HCT116 (cell line): ENCODE measurements around the gene RTN1.

Experiments
- ATF3 ChIP-seq: IDR thresholded peaks from 2 replicates; pipeline ENCODE4 v1.6.1; 2012
- CEBPB ChIP-seq: IDR thresholded peaks from 2 replicates; pipeline ENCODE4 v1.6.1; 2012; ENCODE audit warnings: low read depth
- CTCF ChIP-seq, 3 experiments: fragments of 200-600 bp in 1 of 3; sonication (generic) in 1 of 3; IDR thresholded peaks in 2 of 3; conservative IDR thresholded peaks in 1 of 3; 2 replicates each; pipeline ENCODE4 v1.5.1; 2012 to 2017; ENCODE audit warnings: low read depth in 2 of 3, low read length in 2 of 3, antibody characterized with exemption in 1 of 3, borderline replicate concordance in 1 of 3, control low read depth in 1 of 3, mild to moderate bottlenecking in 1 of 3, mixed read lengths in 1 of 3, mixed run types in 1 of 3, moderate library complexity in 1 of 3; ENCODE audit not compliant: insufficient read depth in 1 of 3
- EGR1 ChIP-seq: IDR thresholded peaks from 2 replicates; pipeline ENCODE4 v1.6.1; 2012; ENCODE audit warnings: low read depth
- ELF1 ChIP-seq: IDR thresholded peaks from 2 replicates; pipeline ENCODE4 v1.6.1; 2012; ENCODE audit warnings: low read depth, borderline replicate concordance
- EZH2 ChIP-seq: fragments of 200-600 bp; sonication (generic); IDR thresholded peaks from 2 replicates; pipeline ENCODE4 v1.6.1; 2017; ENCODE audit warnings: antibody characterized with exemption, mixed run types
- EZH2phosphoT487 ChIP-seq: fragments of 200-600 bp; IDR thresholded peaks from 2 replicates; pipeline ENCODE4 v1.6.1; 2018; ENCODE audit warnings: antibody characterized with exemption, borderline replicate concordance
- MAX ChIP-seq: IDR thresholded peaks from 2 replicates; pipeline ENCODE4 v1.6.1; 2012
- POLR2A ChIP-seq: IDR thresholded peaks from 2 replicates; pipeline ENCODE4 v1.7.0; 2011; ENCODE audit warnings: borderline replicate concordance; ENCODE audit not compliant: insufficient read depth, insufficient read length; ENCODE audit errors: extremely low read depth
- POLR2AphosphoS5 ChIP-seq: IDR thresholded peaks from 2 replicates; pipeline ENCODE4 v1.6.1; 2011; ENCODE audit warnings: mild to moderate bottlenecking, low read depth, low read length, moderate library complexity
- RAD21 ChIP-seq: IDR thresholded peaks from 2 replicates; pipeline ENCODE4 v1.6.1; 2012; ENCODE audit warnings: low read depth, mild to moderate bottlenecking
- SIN3A ChIP-seq: IDR thresholded peaks from 2 replicates; pipeline ENCODE4 v1.6.1; 2012; ENCODE audit warnings: low read depth
- TCF7L2 ChIP-seq: IDR thresholded peaks from 2 replicates; pipeline ENCODE4 v1.7.0; 2011; ENCODE audit warnings: borderline replicate concordance, inconsistent platforms; ENCODE audit not compliant: insufficient read depth, insufficient read length; ENCODE audit errors: extremely low read depth
- YY1 ChIP-seq: IDR thresholded peaks from 2 replicates; pipeline ENCODE4 v1.6.1; 2011; ENCODE audit warnings: low read length, low read depth, moderate library complexity, mild to moderate bottlenecking; ENCODE audit not compliant: insufficient replicate concordance; ENCODE audit errors: extremely low read depth

- TF ChIP-seq POLR2A = no peak
- TF ChIP-seq CEBPB = no peak
- TF ChIP-seq ELF1 = no peak
- TF ChIP-seq CTCF (IDR thresholded peaks at IDR 0.05 in 2 of 3, conservative IDR thresholded peaks at IDR 0.05 in 1 of 3; ENCODE audit: borderline replicate concordance in 1 of 3, insufficient read depth in 1 of 3, low read depth in 2 of 3, low read length in 2 of 3) = no peak; a peak in 1 of 6 replicates
- TF ChIP-seq EZH2 = no peak
- no peak for TF ChIP-seq SIN3A
- no peak for TF ChIP-seq POLR2AphosphoS5
- no peak for TF ChIP-seq EZH2phosphoT487
- TF ChIP-seq ATF3 = no peak
- no peak for TF ChIP-seq EGR1
- peak; percentile 6; the same call in 1 of the 2 replicates for TF ChIP-seq RAD21
- TF ChIP-seq TCF7L2 = no peak
- no peak for TF ChIP-seq MAX
- no peak for TF ChIP-seq YY1
Measured at GRCh38 chr14:59583755-59584154, 286.8 kb downstream of the RTN1 start.
